K562 (cell line): Measurements from ENCODE around the gene ZNF768. TPM values are rescaled to one million over a fixed set of nuclear protein-coding genes. Genes with fewer than 3 reads are reported as not detected.
A peak's percentile ranks its signal among the peaks of the same experiment; 100 is the strongest.

Experiments
- GATAD2B ChIP-seq: fragments of 450-650 bp; IDR thresholded peaks from 2 replicates; pipeline ENCODE4 v1.6.1; 2017; ENCODE audit warnings: mild to moderate bottlenecking, borderline replicate concordance
- HLTF ChIP-seq: fragments of 450-650 bp; IDR thresholded peaks from 2 replicates; pipeline ENCODE4 v1.6.1; 2016
- IRF2 ChIP-seq: sonication (generic); formaldehyde crosslinking; IDR thresholded peaks from 2 replicates; pipeline ENCODE4 v1.8.1; 2022; ENCODE audit warnings: mild to moderate bottlenecking, missing genetic modification reagents
- MCM5 ChIP-seq: fragments of 450-650 bp; IDR thresholded peaks from 2 replicates; pipeline ENCODE4 v1.6.1; 2016; ENCODE audit warnings: low read depth
- ZNF124 ChIP-seq: sonication (generic); formaldehyde crosslinking; IDR thresholded peaks from 2 replicates; pipeline ENCODE4 v1.8.1; 2022; ENCODE audit warnings: missing genetic modification reagents
- polyA plus RNA-seq, 8 experiments: library from polyadenylated mRNA; depleted of rRNA in 4 of 8; stranded (reverse) in 5 of 8; unstranded in 3 of 8; fragments of >200 nt; fragmentation: Nextera tagmentation in 2 of 8; fragmentation: Illumina TruSeq in 1 of 8; extraction: Ambion mirVana in 2 of 8; extraction: Trizol in 1 of 8; gene quantifications; 2 replicates each; pipeline versions ENCODE4 v1.2.1 to v1.2.3, GENCODE V29; 2011 to 2014; ENCODE audit warnings: inconsistent platforms in 1 of 8, missing spikeins in 1 of 8
- total RNA-seq, 7 experiments: library from RNA; depleted of rRNA in 6 of 7; stranded (reverse); fragments of >200 nt in 6 of 7; fragmentation: Illumina TruSeq in 2 of 7; extraction: Trizol in 2 of 7; gene quantifications; 2 replicates each; pipeline versions ENCODE4 v1.2.1 to v1.2.3, GENCODE V29; 2011 to 2021; ENCODE audit warnings: low replicate concordance in 1 of 7
- TF ChIP-seq, protein P1 (sequence below), 2 experiments: fragments of 450-650 bp in 1 of 2; sonication (generic) in 1 of 2; formaldehyde crosslinking in 1 of 2; IDR thresholded peaks; 2 replicates each; pipeline versions ENCODE4 v1.7.1 to v1.9.0; 2016 to 2022; ENCODE audit warnings: inconsistent platforms in 1 of 2, mild to moderate bottlenecking in 1 of 2, missing genetic modification reagents in 1 of 2
- TF ChIP-seq, protein P2 (sequence below): IDR thresholded peaks from 2 replicates; pipeline ENCODE4 v1.6.1; 2011; ENCODE audit warnings: borderline replicate concordance, low read depth, mild to moderate bottlenecking, moderate library complexity, low read length; ENCODE audit not compliant: insufficient read depth, poor library complexity, severe bottlenecking
- TF ChIP-seq, protein P3 (sequence below): fragments of 450-650 bp; conservative IDR thresholded peaks from 2 replicates; pipeline ENCODE4 v1.6.1; 2016; ENCODE audit warnings: missing genetic modification characterization, low read depth, mild to moderate bottlenecking, missing compliant biosample characterization, moderate library complexity
- TF ChIP-seq, protein P4 (sequence below): fragments of 450-650 bp; IDR thresholded peaks from 2 replicates; pipeline ENCODE4 v1.6.1; 2018; ENCODE audit not compliant: partially characterized antibody

ZNF768 gene
- total and polyA plus RNA-seq, 9 of the 15 experiments (the other 6 are each of a cell fraction or from before 2014, with no cell fraction given) = 0.13 to 50.7 (median 26.9) TPM

GRCh38 chr16:30526823-30527634 is 663 bp upstream of the ZNF768 start (continued):
- TF ChIP-seq, protein P1, sequence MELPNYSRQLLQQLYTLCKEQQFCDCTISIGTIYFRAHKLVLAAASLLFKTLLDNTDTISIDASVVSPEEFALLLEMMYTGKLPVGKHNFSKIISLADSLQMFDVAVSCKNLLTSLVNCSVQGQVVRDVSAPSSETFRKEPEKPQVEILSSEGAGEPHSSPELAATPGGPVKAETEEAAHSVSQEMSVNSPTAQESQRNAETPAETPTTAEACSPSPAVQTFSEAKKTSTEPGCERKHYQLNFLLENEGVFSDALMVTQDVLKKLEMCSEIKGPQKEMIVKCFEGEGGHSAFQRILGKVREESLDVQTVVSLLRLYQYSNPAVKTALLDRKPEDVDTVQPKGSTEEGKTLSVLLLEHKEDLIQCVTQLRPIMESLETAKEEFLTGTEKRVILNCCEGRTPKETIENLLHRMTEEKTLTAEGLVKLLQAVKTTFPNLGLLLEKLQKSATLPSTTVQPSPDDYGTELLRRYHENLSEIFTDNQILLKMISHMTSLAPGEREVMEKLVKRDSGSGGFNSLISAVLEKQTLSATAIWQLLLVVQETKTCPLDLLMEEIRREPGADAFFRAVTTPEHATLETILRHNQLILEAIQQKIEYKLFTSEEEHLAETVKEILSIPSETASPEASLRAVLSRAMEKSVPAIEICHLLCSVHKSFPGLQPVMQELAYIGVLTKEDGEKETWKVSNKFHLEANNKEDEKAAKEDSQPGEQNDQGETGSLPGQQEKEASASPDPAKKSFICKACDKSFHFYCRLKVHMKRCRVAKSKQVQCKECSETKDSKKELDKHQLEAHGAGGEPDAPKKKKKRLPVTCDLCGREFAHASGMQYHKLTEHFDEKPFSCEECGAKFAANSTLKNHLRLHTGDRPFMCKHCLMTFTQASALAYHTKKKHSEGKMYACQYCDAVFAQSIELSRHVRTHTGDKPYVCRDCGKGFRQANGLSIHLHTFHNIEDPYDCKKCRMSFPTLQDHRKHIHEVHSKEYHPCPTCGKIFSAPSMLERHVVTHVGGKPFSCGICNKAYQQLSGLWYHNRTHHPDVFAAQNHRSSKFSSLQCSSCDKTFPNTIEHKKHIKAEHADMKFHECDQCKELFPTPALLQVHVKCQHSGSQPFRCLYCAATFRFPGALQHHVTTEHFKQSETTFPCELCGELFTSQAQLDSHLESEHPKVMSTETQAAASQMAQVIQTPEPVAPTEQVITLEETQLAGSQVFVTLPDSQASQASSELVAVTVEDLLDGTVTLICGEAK (IDR thresholded peaks at IDR 0.05) = peak; percentile 95
- TF ChIP-seq, protein P1 (CRISPR knock-in tag; IDR thresholded peaks at IDR 0.05) = no peak
- no peak for TF ChIP-seq ZNF124 (CRISPR knock-in tag)
- TF ChIP-seq, protein P2, sequence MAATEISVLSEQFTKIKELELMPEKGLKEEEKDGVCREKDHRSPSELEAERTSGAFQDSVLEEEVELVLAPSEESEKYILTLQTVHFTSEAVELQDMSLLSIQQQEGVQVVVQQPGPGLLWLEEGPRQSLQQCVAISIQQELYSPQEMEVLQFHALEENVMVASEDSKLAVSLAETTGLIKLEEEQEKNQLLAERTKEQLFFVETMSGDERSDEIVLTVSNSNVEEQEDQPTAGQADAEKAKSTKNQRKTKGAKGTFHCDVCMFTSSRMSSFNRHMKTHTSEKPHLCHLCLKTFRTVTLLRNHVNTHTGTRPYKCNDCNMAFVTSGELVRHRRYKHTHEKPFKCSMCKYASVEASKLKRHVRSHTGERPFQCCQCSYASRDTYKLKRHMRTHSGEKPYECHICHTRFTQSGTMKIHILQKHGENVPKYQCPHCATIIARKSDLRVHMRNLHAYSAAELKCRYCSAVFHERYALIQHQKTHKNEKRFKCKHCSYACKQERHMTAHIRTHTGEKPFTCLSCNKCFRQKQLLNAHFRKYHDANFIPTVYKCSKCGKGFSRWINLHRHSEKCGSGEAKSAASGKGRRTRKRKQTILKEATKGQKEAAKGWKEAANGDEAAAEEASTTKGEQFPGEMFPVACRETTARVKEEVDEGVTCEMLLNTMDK = peak; percentile 78
- no peak for TF ChIP-seq MCM5
- TF ChIP-seq, protein P3, sequence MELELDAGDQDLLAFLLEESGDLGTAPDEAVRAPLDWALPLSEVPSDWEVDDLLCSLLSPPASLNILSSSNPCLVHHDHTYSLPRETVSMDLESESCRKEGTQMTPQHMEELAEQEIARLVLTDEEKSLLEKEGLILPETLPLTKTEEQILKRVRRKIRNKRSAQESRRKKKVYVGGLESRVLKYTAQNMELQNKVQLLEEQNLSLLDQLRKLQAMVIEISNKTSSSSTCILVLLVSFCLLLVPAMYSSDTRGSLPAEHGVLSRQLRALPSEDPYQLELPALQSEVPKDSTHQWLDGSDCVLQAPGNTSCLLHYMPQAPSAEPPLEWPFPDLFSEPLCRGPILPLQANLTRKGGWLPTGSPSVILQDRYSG (tag) = no peak
- TF ChIP-seq GATAD2B = no peak
- TF ChIP-seq, protein P4, sequence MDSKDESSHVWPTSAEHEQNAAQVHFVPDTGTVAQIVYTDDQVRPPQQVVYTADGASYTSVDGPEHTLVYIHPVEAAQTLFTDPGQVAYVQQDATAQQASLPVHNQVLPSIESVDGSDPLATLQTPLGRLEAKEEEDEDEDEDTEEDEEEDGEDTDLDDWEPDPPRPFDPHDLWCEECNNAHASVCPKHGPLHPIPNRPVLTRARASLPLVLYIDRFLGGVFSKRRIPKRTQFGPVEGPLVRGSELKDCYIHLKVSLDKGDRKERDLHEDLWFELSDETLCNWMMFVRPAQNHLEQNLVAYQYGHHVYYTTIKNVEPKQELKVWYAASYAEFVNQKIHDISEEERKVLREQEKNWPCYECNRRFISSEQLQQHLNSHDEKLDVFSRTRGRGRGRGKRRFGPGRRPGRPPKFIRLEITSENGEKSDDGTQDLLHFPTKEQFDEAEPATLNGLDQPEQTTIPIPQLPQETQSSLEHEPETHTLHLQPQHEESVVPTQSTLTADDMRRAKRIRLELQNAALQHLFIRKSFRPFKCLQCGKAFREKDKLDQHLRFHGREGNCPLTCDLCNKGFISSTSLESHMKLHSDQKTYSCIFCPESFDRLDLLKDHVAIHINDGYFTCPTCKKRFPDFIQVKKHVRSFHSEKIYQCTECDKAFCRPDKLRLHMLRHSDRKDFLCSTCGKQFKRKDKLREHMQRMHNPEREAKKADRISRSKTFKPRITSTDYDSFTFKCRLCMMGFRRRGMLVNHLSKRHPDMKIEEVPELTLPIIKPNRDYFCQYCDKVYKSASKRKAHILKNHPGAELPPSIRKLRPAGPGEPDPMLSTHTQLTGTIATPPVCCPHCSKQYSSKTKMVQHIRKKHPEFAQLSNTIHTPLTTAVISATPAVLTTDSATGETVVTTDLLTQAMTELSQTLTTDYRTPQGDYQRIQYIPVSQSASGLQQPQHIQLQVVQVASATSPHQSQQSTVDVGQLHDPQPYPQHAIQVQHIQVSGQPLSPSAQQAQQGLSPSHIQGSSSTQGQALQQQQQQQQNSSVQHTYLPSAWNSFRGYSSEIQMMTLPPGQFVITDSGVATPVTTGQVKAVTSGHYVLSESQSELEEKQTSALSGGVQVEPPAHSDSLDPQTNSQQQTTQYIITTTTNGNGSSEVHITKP = peak; percentile 50
- TF ChIP-seq HLTF = peak; percentile 49; the same call in 1 of the 2 replicates
- TF ChIP-seq IRF2 (CRISPR knock-in tag) = no peak
